Measurements from ENCODE around the gene IL17RB.

IL17RB gene

GRCh38 chr3:53833700-53834099 is 12.7 kb upstream of the IL17RB start:
- no peak for DNase-seq

- no peak for DNase-seq
Observed at GRCh38 chr3:53834429-53835095, 11.8 kb upstream of the IL17RB start.

GRCh38 chr3:53835257-53835656 is 11.1 kb upstream of the IL17RB start:
- DNase-seq = no peak

GRCh38 chr3:53836084-53836872 is 10.1 kb upstream of the IL17RB start:
- DNase-seq = no peak

- no peak for DNase-seq
Observed at GRCh38 chr3:53837331-53837730, 9.0 kb upstream of the IL17RB start.

- no peak for DNase-seq
Observed at GRCh38 chr3:53841296-53841695, 5.1 kb upstream of the IL17RB start.

GRCh38 chr3:53842436-53843194 is 3.8 kb upstream of the IL17RB start:
- no peak for DNase-seq

- no peak for DNase-seq
Observed at GRCh38 chr3:53843195-53844177, 2.9 kb upstream of the IL17RB start.

- DNase-seq = no peak
Observed at GRCh38 chr3:53844262-53845102, 1.9 kb upstream of the IL17RB start.

GRCh38 chr3:53845103-53845880 is 1.1 kb upstream of the IL17RB start:
- no peak for DNase-seq

- DNase-seq = no peak
Observed at GRCh38 chr3:53845881-53846133, 561 bp upstream of the IL17RB start.

GRCh38 chr3:53846851-53847155 is 435 bp downstream of the IL17RB start:
- DNase-seq = no peak

- no peak for DNase-seq
Observed at GRCh38 chr3:53849916-53850315, 3.5 kb downstream of the IL17RB start.

GRCh38 chr3:53850895-53851294 is 4.5 kb downstream of the IL17RB start:
- no peak for DNase-seq

- no peak for DNase-seq
Observed at GRCh38 chr3:53856964-53857363, 10.6 kb downstream of the IL17RB start.

- DNase-seq = no peak
Observed at GRCh38 chr3:53858096-53858741, 11.9 kb downstream of the IL17RB start.

- DNase-seq = no peak
Observed at GRCh38 chr3:53859178-53859577, 12.8 kb downstream of the IL17RB start.

- no peak for DNase-seq
Observed at GRCh38 chr3:53860196-53860595, 13.8 kb downstream of the IL17RB start.

- no peak for DNase-seq
Observed at GRCh38 chr3:53862241-53862640, 15.9 kb downstream of the IL17RB start.

- no peak for DNase-seq
Observed at GRCh38 chr3:53863145-53863544, 16.8 kb downstream of the IL17RB start.
